OCI-LY7 (cell line): ENCODE data around the gene SHQ1.

Experiments
- CTCF ChIP-seq: fragments of 200-600 bp; sonication (generic); conservative IDR thresholded peaks from 2 replicates; pipeline ENCODE4 v1.5.1; 2014; ENCODE audit warnings: mild to moderate bottlenecking, antibody characterized with exemption, low read length, moderate library complexity, mixed read lengths
- EZH2phosphoT487 ChIP-seq: fragments of 200-600 bp; sonication (generic); IDR thresholded peaks from 2 replicates; pipeline ENCODE4 v1.6.1; 2018; ENCODE audit warnings: low read depth, borderline replicate concordance, mild to moderate bottlenecking, mixed run types, antibody characterized with exemption, low read length, moderate library complexity, mixed read lengths

GRCh38 chr3:72719137-72719536, 129.1 kb downstream of the SHQ1 start:
- TF ChIP-seq CTCF = no peak
- no peak for TF ChIP-seq EZH2phosphoT487
